PC-9 (cell line): ENCODE results near the gene SUV39H1.

Source experiments
- CTCF ChIP-seq: fragments of 200-600 bp; sonication (generic); conservative IDR thresholded peaks from 2 replicates; pipeline ENCODE4 v1.6.1; 2017; ENCODE audit warnings: mixed run types, antibody characterized with exemption, mild to moderate bottlenecking, moderate library complexity
- EZH2 ChIP-seq: fragments of 200-600 bp; sonication (generic); IDR thresholded peaks from 2 replicates; pipeline ENCODE4 v1.8.0; 2017; ENCODE audit warnings: antibody characterized with exemption, low read depth

GRCh38 chrX:48721916-48722315 is 25.4 kb downstream of the SUV39H1 start:
- TF ChIP-seq CTCF (no peak), EZH2 (no peak)
